CD4-positive, alpha-beta T cell treated with Interleukin-15 for 4 hours (primary cell): ENCODE measurements around the gene AQP7.
"Not testable (repeated sequence)": the region's sequence is repeated elsewhere in the genome, so short reads cannot be mapped to it uniquely, and the experiment has no call there.

Source experiments
- DNase-seq: peaks from one replicate; pipeline ENCODE4 v3.0.0-alpha.2; 2020; ENCODE audit warnings: low spot score

The AQP7 gene

GRCh38 chr9:33433871-33434270 is 31.5 kb upstream of the AQP7 start:
- no peak for DNase-seq

- no peak for DNase-seq
Measured at GRCh38 chr9:33431420-33431819, 29.1 kb upstream of the AQP7 start.

- no peak for DNase-seq
Measured at GRCh38 chr9:33430942-33431341, 28.6 kb upstream of the AQP7 start.

GRCh38 chr9:33429256-33429985 is 27.1 kb upstream of the AQP7 start:
- DNase-seq: no peak

DNA sequence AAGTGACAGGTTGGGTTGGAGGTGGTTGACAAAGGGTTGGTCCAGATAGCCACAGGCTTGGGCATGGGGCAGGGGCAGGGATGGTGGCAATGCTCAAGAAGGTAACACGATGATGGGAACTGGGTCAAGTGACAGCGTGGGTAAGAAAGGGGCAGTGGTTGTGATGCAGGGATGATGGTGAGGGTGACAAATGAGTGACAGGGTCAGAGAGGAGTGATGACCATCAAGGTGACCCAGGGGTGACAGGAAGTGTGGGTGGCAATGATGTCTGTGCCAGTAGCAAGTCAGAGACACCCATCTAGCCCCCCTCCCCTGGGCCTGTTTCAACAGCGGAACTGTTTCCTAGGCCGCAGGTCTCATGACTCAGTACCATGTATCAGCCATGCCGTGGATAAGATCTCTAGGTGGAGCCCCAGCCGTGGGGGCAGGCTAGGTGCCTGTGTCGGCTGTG is 24.5 kb upstream of the AQP7 start:
- peak; percentile 44 for DNase-seq

DNA sequence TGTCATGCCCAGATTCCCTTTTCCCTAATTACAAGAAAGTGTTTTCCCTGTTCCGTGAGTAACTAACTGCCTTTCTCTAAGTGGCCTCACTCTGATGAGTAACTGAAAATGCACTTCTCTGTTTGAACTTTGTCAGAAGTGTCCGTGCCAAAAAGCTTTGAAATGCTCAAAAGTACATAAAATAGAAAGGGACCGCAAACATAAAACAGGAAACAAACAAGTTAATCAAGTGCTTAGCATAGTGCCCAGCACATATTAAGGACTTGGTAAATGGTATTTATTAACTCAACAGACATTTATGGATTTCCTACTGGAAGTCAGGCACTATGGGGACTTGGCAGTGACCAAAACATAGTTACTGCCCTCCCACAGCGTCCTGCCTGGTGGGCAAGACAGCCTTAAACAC is 22.8 kb upstream of the AQP7 start:
- no peak for DNase-seq

DNA sequence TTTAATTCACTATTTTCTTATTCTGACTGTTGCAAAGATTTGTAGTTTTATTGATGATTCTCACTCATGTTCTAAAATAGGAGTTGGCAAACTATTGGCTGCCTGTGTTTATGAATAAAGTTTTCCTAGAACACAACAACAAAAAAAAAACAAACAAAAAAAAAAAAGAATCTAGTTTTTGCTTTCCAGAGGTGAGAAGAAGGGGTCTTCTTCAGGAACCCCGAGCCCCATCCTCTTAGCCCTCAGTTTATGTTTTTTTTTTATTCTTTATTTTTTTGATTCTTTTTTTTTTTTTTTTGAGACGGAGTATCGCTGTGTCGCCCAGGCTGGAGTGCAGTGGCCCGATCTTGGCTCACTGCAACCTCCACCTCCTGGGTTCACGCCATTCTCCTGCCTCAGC is 22.1 kb upstream of the AQP7 start:
- DNase-seq: not testable (repeated sequence)

GRCh38 chr9:33424043-33424442 is 21.7 kb upstream of the AQP7 start:
- not testable (repeated sequence) for DNase-seq

GRCh38 chr9:33419708-33420303 is 17.4 kb upstream of the AQP7 start:
- no peak for DNase-seq

- no peak for DNase-seq
Measured at GRCh38 chr9:33418090-33418489, 15.7 kb upstream of the AQP7 start.

DNA sequence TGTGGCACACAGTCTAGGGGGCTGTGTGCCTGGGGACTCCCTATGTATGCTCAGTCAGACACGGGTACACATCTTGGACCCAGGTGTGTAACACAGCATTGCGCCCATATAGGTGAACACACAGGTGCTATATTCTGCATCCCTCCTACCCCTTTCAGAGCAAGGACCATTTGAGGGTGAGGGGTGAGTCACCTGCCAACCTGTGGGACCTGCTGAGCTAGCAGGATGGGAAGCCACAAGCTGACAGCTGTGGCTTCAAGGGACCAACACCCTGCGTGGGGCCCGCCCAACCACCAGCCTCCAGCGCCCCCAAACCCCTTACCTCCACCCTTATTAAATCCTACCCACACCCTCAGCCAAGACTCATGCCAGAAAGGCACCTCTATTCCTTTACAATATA is 14.6 kb upstream of the AQP7 start:
- DNase-seq: peak; percentile 67

GRCh38 chr9:33415501-33416038 is 13.2 kb upstream of the AQP7 start:
- DNase-seq: peak; percentile 91

- DNase-seq: no peak
Measured at GRCh38 chr9:33414889-33415500, 12.6 kb upstream of the AQP7 start.

DNA sequence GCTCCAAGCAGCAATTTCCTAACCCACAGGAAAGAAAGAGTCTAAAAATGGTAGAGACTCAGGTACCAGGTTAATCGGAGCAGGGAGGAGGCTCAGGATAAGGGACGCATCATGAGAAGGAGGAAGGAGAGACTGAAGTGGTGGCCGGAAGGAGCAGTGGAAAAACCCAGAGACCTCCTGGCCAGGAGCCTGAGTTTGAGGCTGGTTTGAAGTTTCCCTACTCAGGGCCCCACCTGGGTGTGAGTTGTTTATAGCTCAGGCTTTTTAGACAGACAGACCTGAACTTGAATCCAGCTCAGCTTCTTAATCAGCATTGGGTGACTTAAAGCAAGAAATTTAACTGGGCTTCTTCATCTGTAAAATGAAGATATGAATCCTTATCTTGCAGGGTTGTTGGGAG is 11.9 kb upstream of the AQP7 start:
- DNase-seq: no peak

GRCh38 chr9:33408087-33408486 is 5.7 kb upstream of the AQP7 start:
- no peak for DNase-seq

- no peak for DNase-seq
Measured at GRCh38 chr9:33407061-33407460, 4.7 kb upstream of the AQP7 start.

GRCh38 chr9:33404788-33405362 is 2.5 kb upstream of the AQP7 start:
- no peak for DNase-seq

DNA sequence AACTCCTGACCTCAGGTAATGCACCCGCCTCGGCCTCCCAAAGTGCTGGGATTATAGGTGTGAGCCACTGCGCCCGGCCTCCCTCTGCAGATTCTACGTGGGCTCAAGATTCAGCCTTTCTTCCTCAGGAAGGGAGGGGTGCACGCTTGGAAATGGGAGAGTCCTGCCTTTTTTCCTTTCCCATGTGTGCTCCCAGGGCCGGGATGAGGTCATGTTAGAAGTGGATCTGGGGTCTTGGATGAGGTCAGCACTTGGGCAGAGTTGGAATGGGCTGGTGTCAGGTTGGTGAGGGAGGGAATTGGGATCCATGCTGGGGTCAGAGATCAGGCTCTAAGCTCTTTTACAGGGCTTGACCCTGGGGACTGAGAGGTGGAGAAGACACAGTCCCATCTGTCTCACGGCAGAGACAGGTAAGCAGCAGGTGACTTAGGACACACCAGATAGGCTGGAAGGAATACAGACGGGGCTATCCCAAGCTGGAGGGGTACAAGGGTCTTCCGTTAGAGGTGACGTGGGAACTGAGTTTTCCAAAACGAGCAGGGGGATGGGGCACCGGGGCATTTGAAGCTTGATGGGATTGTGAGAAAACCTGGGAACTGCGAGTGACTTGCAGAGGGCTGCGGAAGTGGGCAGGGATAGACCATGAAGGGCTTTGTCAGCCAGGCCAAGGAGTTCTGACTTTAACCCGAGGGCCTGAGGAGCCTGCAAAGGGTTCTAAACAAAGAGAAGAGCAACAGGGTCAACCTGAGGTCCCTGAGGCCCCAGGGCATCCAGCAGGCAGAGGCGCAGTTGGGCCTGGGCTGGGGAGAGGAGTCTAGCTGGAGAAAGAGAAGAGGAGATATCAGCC is 1.8 kb upstream of the AQP7 start:
- no peak for DNase-seq

- not testable (repeated sequence) for DNase-seq
Measured at GRCh38 chr9:33401809-33402208, 559 bp downstream of the AQP7 start.

- not testable (repeated sequence) for DNase-seq
Measured at GRCh38 chr9:33399047-33399446, 3.3 kb downstream of the AQP7 start.

DNA sequence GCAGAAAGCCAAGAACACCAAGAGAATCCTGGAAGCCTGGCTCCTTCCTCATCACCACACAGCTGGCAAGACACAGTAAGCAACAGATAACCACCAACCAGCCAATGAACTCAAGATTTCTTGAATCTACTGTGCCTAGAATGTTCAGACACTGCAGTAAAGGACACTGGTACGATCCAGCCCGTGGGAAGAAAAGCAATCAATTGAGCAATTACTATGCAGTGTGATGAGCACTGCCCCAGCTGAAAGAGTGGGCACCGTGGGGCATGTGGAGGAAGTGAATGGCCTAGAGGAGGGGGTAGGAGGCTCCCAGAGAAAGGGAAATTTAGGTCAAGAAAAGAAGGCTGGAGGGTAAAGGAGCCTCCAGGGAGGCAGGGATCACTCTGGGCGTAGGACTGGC is 4.6 kb downstream of the AQP7 start:
- DNase-seq: not testable (repeated sequence)
